HG03469 (cell line): ENCODE measurements around the gene TYR.
"Not testable (repeated sequence)": the region's sequence is repeated elsewhere in the genome, so short reads cannot be mapped to it uniquely, and the experiment has no call there.

Experiments
- ATAC-seq: cut with Tn5 transposase; IDR thresholded peaks from one replicate; pipeline ENCODE4 v1.9.1; 2021; ENCODE audit warnings: mild to moderate bottlenecking, moderate library complexity, moderate number of reproducible peaks; ENCODE audit not compliant: unreplicated experiment

The TYR gene

GRCh38 chr11:89177691-89178231, at the start of gene TYR:
Gene TYR (plus strand): TSS chr11:89177875. CDS start chr11:89177954, 79 bp downstream.
- no peak for ATAC-seq

DNA sequence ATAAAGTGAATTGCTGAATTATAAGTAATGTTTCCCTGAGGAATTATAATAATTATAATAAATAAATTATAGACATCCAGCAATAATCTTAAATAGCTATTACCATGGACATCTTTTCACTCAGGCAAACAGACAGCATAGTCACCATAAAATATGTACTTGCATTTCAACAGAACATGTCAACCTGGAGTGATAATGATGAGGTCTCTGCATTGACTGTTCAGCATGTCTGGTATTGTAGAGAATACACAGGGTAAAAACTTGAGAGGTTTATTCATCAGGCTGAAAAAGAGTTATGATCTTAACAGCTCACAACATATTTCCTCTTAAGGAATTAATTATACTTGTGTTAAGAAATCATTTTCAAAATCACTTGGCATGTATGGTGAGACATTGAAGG, 41.1 kb upstream of the TYR start:
- no peak for ATAC-seq

- ATAC-seq = no peak
Observed at GRCh38 chr11:89147229-89147628, 30.4 kb upstream of the TYR start.

- no peak for ATAC-seq
Observed at GRCh38 chr11:89159974-89160373, 17.7 kb upstream of the TYR start.

DNA sequence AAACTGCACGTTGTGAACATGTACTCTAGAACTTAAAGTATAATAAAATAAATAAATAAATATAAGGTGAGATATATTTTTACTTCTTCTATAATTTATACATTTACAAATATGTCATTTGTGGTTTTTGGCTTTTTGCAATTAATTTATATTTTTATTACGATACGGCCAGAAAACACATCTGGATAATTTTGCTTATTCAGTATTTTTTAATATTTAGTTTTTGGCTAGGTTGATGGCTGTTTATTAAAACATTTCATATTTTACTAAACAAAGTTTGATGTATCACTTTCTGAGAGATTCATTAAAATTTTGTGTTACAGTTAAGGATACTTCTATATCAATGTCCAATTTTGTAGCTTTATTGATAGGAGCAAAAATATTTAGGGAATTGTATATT, 15.7 kb upstream of the TYR start:
- ATAC-seq = no peak

DNA sequence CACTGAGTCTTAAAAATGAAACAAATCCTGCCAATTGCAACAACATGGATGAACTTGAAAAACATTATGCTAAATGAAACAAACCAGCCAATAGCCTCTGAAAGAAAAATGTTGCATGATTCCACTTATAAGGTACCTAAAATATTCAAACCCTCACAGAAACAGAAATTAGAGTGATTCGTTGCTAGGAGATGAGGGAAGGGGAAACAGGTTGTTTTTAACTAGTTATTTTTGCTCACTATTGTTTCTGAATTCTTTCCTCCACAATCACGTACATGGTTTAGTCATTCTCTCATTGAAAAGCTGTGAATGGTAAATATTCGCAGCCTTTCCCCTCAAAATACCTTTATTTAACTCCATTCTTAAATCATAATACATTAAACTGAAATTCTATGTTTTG, 14.0 kb upstream of the TYR start:
- ATAC-seq = no peak

- no peak for ATAC-seq
Observed at GRCh38 chr11:89168396-89168795, 9.3 kb upstream of the TYR start.

- no peak for ATAC-seq
Observed at GRCh38 chr11:89175796-89176195, 1.9 kb upstream of the TYR start.

DNA sequence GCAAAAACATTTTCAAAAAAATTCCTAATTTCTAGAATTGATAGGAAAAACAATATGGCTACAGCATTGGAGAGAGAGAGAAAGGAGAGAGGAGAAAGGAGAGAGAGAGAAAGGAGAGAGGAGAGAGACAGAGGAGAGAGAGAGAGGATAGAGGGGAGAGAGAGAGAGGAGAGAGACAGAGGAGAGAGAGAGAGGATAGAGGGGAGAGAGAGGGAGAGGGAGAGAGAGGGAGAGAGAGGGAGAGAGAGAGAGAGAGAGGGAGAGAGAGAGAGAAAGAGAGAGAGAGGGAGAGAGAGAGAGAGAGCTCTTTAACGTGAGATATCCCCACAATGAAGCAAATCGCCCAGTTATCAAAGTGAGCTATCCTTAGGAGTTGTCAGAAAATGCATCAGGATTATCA, 737 bp upstream of the TYR start:
- ATAC-seq = no peak

GRCh38 chr11:89181111-89181510, 3.4 kb downstream of the TYR start:
- ATAC-seq = no peak

- no peak for ATAC-seq
Observed at GRCh38 chr11:89182773-89183518, 5.3 kb downstream of the TYR start.

DNA sequence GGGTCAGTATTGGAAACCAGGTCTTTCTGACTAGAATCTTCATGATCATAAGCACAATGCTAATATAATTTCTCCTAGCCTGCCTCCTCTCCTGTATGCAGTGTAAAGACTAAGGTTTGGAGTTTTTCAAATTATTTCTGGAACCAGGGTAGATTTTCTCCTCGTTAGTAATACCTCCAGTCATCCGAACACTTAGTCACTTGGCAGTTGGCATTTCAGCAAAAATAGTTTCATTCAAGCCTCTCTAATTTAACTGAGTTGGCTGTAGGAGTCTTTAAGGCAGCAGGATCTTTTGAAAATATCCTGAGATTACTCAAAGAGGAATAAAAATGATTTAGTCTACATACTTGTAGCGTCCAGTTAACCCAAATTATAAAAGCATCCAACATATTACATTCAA, 6.3 kb downstream of the TYR start:
- no peak for ATAC-seq

DNA sequence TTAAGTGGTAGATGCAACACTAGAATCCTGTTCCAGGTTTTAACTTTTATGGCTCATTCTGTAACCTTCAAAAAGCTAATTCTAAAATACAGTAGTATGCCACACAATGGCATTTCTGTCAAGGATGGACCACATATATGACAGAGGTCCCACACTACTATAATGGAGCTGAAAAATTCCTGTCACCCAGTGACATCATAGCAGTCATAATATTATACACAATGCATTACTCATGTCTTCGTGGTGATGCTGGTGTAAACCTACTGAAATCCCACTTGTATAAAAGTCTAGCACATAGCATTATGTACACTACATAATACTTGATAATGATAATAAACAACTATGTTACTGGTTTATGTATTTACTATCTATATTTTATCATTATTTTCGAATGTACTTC, 12.1 kb downstream of the TYR start:
- ATAC-seq = no peak

GRCh38 chr11:89201138-89201537, 23.5 kb downstream of the TYR start:
- no peak for ATAC-seq

DNA sequence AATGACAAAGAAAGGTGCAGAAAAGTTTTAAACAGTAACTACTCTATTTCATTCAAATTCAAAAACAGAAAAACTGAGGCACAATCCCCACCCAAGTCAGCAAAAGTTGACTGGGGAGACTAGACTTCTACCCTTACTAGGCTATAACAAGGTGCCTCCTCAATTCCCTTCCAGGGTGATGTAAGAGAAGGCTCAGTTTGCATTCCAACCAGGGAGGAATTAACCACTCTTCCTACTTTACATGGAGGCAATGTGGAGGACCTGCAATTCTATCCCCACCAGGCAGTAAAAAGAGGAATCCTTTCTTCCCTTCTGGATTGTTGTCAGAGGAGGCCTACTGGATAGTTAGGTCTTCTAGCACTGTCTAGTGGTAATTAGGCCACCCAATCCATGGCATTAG, 26.1 kb downstream of the TYR start:
- no peak for ATAC-seq

DNA sequence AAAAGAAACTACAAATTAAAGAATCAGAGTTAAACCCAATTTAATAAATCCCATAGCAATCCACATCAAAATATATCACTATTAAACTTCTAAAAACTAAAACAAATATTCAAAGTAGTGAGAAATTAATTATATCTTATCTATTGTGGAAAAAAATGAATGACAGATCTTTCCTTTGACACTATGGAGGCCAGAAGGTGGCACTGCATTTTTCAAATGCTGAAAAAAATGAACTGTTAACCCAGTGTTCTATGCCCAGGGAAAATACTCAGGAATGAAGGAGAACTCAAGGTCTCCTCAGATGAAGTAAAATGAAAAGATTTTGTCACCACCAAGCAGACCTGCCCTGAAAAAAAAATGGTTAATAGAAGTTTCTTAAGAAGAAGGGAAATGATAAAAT, 27.7 kb downstream of the TYR start:
- no peak for ATAC-seq

DNA sequence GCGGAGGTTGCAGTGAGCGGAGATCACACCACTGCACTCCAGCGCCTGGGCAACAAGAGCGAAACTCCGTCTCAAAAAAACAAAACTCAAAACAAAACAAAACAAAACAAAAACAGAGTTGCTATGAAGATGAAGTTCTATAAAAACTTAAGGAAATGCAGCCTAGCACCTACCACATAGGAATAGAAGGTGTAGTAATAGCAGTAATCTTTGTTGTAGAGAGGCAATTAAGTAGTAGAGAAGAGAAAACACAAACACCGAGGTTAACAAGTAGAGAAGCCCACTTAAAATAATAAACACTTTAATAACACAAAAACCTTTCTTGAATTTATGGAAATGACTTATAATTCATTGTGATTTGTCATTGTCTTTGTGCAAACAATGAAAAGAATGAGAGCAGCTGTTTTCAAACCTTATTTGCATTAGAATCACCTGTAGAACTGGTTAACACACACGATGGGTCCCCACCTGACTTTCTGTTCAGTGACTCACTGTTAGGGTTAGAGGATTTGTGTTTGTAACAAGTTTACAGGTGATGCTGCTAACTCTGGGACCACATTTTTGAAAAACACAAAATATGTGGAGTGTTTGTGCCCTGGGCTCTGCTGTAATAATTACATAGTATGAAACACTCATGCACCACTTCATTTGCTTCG, 43.1 kb downstream of the TYR start:
- ATAC-seq = no peak

GRCh38 chr11:89235083-89235482, 57.4 kb downstream of the TYR start:
- no peak for ATAC-seq

- ATAC-seq = no peak
Observed at GRCh38 chr11:89235976-89236375, 58.3 kb downstream of the TYR start.

DNA sequence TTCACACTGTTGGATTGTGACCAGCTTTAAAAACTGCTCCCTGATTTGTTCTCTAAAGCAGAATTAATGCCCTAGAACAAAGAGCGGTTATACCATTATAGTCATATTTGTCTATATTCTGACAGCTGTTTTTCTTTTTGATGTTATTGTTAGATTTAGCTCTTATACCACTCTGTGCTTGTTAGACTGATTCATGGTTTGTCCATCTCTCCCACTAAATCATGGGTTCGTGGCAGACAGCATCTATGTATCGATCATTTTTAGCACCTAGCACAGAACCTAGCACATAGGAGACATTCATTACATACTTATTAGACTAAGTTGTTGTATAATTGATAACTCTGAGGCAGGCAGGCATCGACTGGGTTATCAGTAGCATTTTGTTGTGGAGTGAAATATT, 69.3 kb downstream of the TYR start:
- not testable (repeated sequence) for ATAC-seq

DNA sequence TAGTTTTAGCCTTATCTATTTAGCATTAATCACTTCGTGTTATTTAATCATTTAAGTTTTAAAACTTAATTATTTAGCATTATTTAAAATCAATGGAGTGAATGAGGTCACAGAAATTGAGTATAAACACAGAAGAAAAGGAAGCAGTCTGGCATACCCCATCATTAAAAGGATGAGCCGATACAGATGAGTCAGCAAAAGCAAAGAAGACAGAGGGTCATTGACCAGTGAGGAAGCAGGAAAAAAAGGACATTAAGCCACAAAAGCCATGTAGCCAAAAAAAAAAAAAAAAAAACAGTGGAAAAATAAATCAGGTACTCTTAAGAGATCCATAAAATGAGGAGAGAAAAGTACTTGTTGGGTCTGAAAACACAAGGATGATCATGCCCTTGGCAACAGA, 71.5 kb downstream of the TYR start:
- no peak for ATAC-seq

DNA sequence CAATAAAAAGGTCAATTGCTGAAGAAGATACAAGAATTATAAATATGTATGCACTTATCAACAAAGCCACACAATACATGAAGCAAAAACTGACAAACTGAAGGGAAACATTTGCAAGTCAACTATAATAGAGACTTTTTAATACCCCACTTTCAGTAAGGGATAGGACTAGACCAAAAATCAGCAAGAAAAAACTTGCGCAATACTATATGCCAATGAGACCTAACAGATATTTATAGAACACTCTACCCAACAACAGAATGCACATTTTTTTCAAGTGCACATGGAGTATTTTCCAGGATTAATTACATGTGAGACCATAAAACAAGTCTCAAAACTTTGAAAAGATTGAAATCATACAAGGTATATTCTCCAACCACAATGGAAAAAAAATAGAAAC, 83.8 kb downstream of the TYR start:
- not testable (repeated sequence) for ATAC-seq
